ENCODE data around the gene LIX1L. TPM values are rescaled to one million over a fixed set of nuclear protein-coding genes. Genes with fewer than 3 reads are reported as not detected.

The LIX1L gene
- total RNA-seq, 5 donors from 2014 or later (not counting 1 experiment from before 2014, with no cell fraction given), result 43.4 to 74.4 (median 64.2) TPM

DNA sequence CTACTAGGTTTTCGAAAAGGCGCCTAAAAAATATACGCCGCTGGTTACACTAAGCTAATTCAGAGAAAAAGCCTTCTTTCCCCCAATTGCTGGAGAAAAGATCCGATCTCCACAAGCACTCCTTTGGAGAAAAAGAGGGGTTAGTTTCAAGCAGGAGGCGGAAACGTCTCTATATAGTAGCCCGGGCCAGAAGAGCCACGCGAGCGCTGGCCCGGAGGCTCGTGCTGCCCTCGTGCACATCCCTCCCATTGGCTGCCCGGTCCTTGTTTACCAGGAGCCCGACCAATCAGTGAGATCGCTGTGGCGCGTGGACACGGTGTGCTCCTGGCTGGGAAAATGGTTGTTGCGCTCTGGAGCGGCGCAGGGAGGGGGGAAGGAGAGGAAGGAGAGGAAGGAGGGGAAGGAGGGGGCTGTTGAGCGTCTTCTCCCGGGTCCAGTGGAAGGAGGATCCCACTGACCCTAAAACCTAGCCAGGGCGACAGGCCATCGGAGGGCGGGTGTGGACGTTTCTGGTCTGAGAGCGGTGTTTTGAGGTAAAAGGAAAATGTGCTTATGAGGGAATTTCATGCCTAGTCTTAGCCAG is 38.7 kb upstream of the LIX1L start, which contains the start of gene TXNIP:
Gene TXNIP, minus strand, starts transcription at position 147 of the 583 bp plus-strand sequence. CDS start 313 bp downstream, outside the sequence.
- no peaks in the 10 kb centered on the region for H3K27me3 Mint-ChIP-seq
- H3K27me3 ChIP-seq (replicated peaks in 1 of 2; ENCODE audit: control insufficient read depth in 2 of 2, extremely low read depth in 1 of 2, insufficient read depth in 2 of 2, low read length in 1 of 2), result no peaks in the 10 kb centered on the region
- peak within 1 kb of the TSS; percentile 96 to 98 (median 98) for H3K4me3 Mint-ChIP-seq
- peaks cover 47 to 50% of the 10 kb centered on the region in 2 experiments for H3K4me1 ChIP-seq (ENCODE audit: control insufficient read depth in 1 of 2, extremely low read depth in 1 of 2, insufficient read depth in 2 of 2, low read length in 2 of 2)
- CTCF ChIA-PET, result interaction anchor here in 1 of 2 donors (1.0 to 9.6 kb wide), 6 partner anchors 10 to 151 kb away, joined by 3 to 93 read pairs (median 4); partner anchors contain the start of gene NUDT17
- peak within 1 kb of the TSS; percentile 82 for H3K27ac ChIP-seq (ENCODE audit: low read length)
- H3K27ac Mint-ChIP-seq, result peak within 1 kb of the TSS; percentile 98 to 99
- peak within 1 kb of the TSS; percentile 83 to 100 for H3K4me3 ChIP-seq (ENCODE audit: control insufficient read depth in 1 of 2, extremely low read depth in 1 of 2, low read length in 1 of 2)
- H3K4me1 Mint-ChIP-seq, result peaks cover 65 to 71% (median 69%) of the 10 kb centered on the region in 3 donors
- H3K36me3 ChIP-seq (ENCODE audit: control insufficient read depth in 2 of 2, extremely low read depth in 1 of 2, insufficient read depth in 1 of 2, low read length in 1 of 2), result peaks cover 8 to 36% of the 10 kb centered on the region in 2 donors
- no peaks in the 10 kb centered on the region for H3K9me3 Mint-ChIP-seq
- H3K9me3 ChIP-seq, result no peaks in the 10 kb centered on the region
- POLR2A ChIA-PET, result interaction anchor here (0.5 to 2.5 kb wide), 15 partner anchors 9 to 715 kb away, joined by 3 to 15 read pairs (median 4); partner anchors contain the start of genes ANKRD34A (in 2 of the 2), POLR3GL (in 2 of the 2), LIX1L (in 1 of the 2) and RNF115 (in 1 of the 2)
- peak; percentile 82 to 86 (median 82) for ATAC-seq (replicated peaks in 1 of 4)
- peaks cover 47% of the 10 kb centered on the region for H3K36me3 Mint-ChIP-seq
- peak; percentile 77 to 99 (median 94) for DNase-seq
- whole genome bisulfite sequencing (ENCODE audit: insufficient coverage), result 0% methylated on average over 18 of the region's 30 CpGs

DNA sequence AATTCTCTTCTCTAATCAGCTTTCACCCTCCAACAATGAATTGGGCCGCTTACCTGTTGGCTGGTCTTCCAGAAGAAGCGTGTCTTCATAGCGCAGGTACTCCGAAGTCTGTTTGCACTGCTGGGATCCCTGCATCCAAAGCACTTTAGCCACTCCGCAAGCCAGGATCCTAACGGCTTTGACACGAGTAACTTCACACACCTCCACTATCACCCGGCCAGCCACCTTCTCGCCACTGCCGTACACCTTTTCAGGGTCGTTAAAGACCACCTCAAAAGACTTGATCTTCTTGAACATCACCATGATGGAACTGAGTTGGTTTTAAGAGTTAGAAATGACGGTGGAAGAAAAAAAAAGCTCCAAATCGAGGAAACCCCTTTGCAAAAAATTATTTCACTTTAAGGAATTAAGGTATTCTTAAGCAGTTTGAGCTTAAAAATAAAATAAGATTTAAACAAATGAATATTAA is 38.2 kb upstream of the LIX1L start:
- peaks cover 65 to 71% (median 70%) of the 10 kb centered on the region in 3 donors for H3K4me1 Mint-ChIP-seq
- Histone ChIP-seq H3K27ac (ENCODE audit: low read length) (peak overlapping the region; percentile 82), H3K27me3 (replicated peaks in 1 of 2; ENCODE audit: control insufficient read depth in 2 of 2, extremely low read depth in 1 of 2, insufficient read depth in 2 of 2, low read length in 1 of 2) (no peaks in the 10 kb centered on the region), H3K9me3 (no peaks in the 10 kb centered on the region), H3K36me3 (ENCODE audit: control insufficient read depth in 2 of 2, extremely low read depth in 1 of 2, insufficient read depth in 1 of 2, low read length in 1 of 2) (peaks cover 8 to 36% of the 10 kb centered on the region in 2 donors), H3K4me3 (ENCODE audit: control insufficient read depth in 1 of 2, extremely low read depth in 1 of 2, low read length in 1 of 2) (peak overlapping the region; percentile 83 to 100), H3K4me1 (ENCODE audit: control insufficient read depth in 1 of 2, extremely low read depth in 1 of 2, insufficient read depth in 2 of 2, low read length in 2 of 2) (peaks cover 44 to 46% of the 10 kb centered on the region in 2 experiments)
- no peaks in the 10 kb centered on the region for H3K9me3 Mint-ChIP-seq
- ATAC-seq (replicated peaks in 1 of 4), result no peak
- ChIA-PET POLR2A (interaction anchor here (0.5 to 2.5 kb wide), 14 partner anchors 9 to 715 kb away, joined by 3 to 15 read pairs (median 4); partner anchors contain the start of genes ANKRD34A (in 2 of the 2), POLR3GL (in 2 of the 2), LIX1L (in 1 of the 2) and RNF115 (in 1 of the 2)), CTCF (interaction anchor here in 1 of 2 donors (1.0 to 9.6 kb wide), 5 partner anchors 10 to 151 kb away, joined by 3 to 93 read pairs (median 4); partner anchors contain the start of gene NUDT17)
- H3K36me3 Mint-ChIP-seq, result peaks cover 48% of the 10 kb centered on the region
- peak overlapping the region; percentile 98 to 99 for H3K27ac Mint-ChIP-seq
- peak overlapping the region; percentile 96 to 98 (median 98) for H3K4me3 Mint-ChIP-seq
- no peaks in the 10 kb centered on the region for H3K27me3 Mint-ChIP-seq
- WGBS (ENCODE audit: insufficient coverage), result 0% methylated on average over 1 of the region's 13 CpGs
- DNase-seq, result no peak

DNA sequence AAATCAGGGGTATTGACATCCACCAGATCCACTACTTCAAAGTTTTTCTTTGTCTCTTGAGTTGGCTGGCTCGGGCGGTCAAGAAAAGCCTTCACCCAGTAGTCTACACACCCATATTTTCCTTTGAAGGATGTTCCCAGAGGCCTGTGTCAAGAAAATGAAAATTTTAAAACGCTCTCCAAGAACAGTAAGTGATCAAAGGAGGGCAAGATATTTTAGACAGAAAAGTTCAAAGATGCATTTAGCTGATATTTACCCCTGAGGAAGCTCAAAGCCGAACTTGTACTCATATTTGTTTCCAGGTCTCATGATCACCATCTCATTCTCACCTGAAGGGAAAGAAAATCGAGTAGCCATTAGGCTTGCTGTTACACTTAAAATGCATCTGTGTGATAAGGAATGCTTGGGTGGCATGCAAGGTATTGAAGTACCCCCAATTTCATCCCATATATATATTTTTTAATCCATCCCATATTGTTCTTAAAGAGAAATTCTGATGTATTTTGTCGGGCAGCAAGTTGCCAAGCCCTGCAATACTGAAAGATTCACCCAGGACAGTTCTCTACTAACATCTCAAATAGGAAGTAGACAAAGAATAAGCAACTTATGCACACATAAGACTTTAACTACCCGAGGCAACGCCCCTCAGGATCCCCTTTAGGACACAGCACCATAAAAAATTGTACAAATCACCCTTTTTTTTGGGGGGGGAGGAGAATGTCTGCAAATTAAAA is 37.5 kb upstream of the LIX1L start:
- no peaks in the 10 kb centered on the region for H3K27me3 Mint-ChIP-seq
- WGBS (ENCODE audit: insufficient coverage), result no CpG with 5 or more reads among the region's 8 CpGs
- peaks cover 8 to 36% of the 10 kb centered on the region in 2 donors for H3K36me3 ChIP-seq (ENCODE audit: control insufficient read depth in 2 of 2, extremely low read depth in 1 of 2, insufficient read depth in 1 of 2, low read length in 1 of 2)
- peak overlapping the region; percentile 82 for H3K27ac ChIP-seq (ENCODE audit: low read length)
- peaks cover 48% of the 10 kb centered on the region for H3K36me3 Mint-ChIP-seq
- no peak for ATAC-seq (replicated peaks in 1 of 4)
- H3K9me3 Mint-ChIP-seq, result no peaks in the 10 kb centered on the region
- H3K4me3 ChIP-seq (ENCODE audit: control insufficient read depth in 1 of 2, extremely low read depth in 1 of 2, low read length in 1 of 2), result peak overlapping the region; percentile 83 to 100
- H3K4me1 ChIP-seq (ENCODE audit: control insufficient read depth in 1 of 2, extremely low read depth in 1 of 2, insufficient read depth in 2 of 2, low read length in 2 of 2), result peaks cover 41 to 43% of the 10 kb centered on the region in 2 experiments
- H3K4me3 Mint-ChIP-seq, result peak overlapping the region; percentile 96 to 98 (median 98)
- no peak for DNase-seq
- ChIA-PET CTCF (interaction anchor here in 1 of 2 donors (1.7 to 9.6 kb wide), 3 partner anchors 12 to 17 kb away, joined by 6 to 93 read pairs (median 13); no protein-coding TSS in a partner anchor), POLR2A (interaction anchor here in 1 of 2 donors (0.5 to 2.5 kb wide), 4 partner anchors 12 to 33 kb away, joined by 3 to 15 read pairs (median 10); no protein-coding TSS in a partner anchor)
- H3K4me1 Mint-ChIP-seq, result peaks cover 68 to 78% (median 73%) of the 10 kb centered on the region in 3 donors
- peak overlapping the region; percentile 98 to 99 for H3K27ac Mint-ChIP-seq
- H3K27me3 ChIP-seq (replicated peaks in 1 of 2; ENCODE audit: control insufficient read depth in 2 of 2, extremely low read depth in 1 of 2, insufficient read depth in 2 of 2, low read length in 1 of 2), result no peaks in the 10 kb centered on the region
- H3K9me3 ChIP-seq, result no peaks in the 10 kb centered on the region

DNA sequence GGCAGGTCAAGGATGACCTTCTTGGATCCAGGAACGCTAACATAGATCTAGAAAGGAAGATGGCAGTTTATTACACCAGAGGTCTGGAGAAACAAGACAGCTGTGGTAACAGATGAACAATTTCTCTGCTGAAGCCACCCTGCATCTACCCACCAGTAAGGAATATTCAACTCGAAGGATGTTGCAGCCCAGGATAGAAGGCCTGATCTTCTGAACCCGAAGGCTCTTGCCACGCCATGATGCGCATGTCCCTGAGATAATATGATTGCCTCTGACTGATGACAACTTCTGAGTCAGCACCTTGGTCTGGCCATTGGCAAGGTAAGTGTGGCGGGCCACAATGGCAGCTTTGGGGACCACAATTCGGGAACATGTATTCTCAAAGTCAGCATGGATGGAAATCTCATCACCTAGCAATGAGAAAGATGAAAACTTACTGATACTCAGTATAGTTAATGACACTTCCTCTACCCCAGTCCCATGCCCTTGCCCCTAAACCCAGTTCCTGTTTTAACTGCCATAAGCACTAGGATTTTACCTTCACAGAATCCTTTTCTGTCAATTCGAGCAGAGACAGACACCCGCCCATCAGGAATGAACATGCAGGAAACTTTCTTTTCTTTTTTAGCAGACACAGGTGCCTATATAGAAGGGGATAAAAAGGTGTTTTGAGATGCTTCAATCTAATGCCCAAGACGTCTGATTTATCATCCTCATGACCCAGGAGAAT is 36.7 kb upstream of the LIX1L start:
- peak overlapping the region; percentile 98 to 99 for H3K27ac Mint-ChIP-seq
- 17% methylated on average over 7 of the region's 10 CpGs for WGBS (ENCODE audit: insufficient coverage)
- peaks cover 63 to 74% (median 70%) of the 10 kb centered on the region in 3 donors for H3K4me1 Mint-ChIP-seq
- DNase-seq, result peak in 1 of 35 experiments; percentile 42
- Histone ChIP-seq H3K9me3 (no peaks in the 10 kb centered on the region), H3K4me3 (ENCODE audit: control insufficient read depth in 1 of 2, extremely low read depth in 1 of 2, low read length in 1 of 2) (peak overlapping the region; percentile 83 to 100), H3K4me1 (ENCODE audit: control insufficient read depth in 1 of 2, extremely low read depth in 1 of 2, insufficient read depth in 2 of 2, low read length in 2 of 2) (peaks cover 35 to 37% of the 10 kb centered on the region in 2 experiments), H3K36me3 (ENCODE audit: control insufficient read depth in 2 of 2, extremely low read depth in 1 of 2, insufficient read depth in 1 of 2, low read length in 1 of 2) (peaks cover 8 to 36% of the 10 kb centered on the region in 2 donors), H3K27me3 (replicated peaks in 1 of 2; ENCODE audit: control insufficient read depth in 2 of 2, extremely low read depth in 1 of 2, insufficient read depth in 2 of 2, low read length in 1 of 2) (no peaks in the 10 kb centered on the region), H3K27ac (ENCODE audit: low read length) (peak overlapping the region; percentile 82)
- ChIA-PET CTCF (interaction anchor here in 1 of 2 donors (0.6 to 9.6 kb wide), 4 partner anchors 12 to 205 kb away, joined by 3 to 93 read pairs (median 4); no protein-coding TSS in a partner anchor), POLR2A (interaction anchor here (0.5 to 2.5 kb wide), 5 partner anchors 12 to 36 kb away, joined by 3 to 15 read pairs (median 10); no protein-coding TSS in a partner anchor)
- peaks cover 48% of the 10 kb centered on the region for H3K36me3 Mint-ChIP-seq
- ATAC-seq (replicated peaks in 1 of 4), result no peak
- H3K4me3 Mint-ChIP-seq, result peak overlapping the region; percentile 96 to 98 (median 98)
- no peaks in the 10 kb centered on the region for H3K9me3 Mint-ChIP-seq
- H3K27me3 Mint-ChIP-seq, result no peaks in the 10 kb centered on the region

DNA sequence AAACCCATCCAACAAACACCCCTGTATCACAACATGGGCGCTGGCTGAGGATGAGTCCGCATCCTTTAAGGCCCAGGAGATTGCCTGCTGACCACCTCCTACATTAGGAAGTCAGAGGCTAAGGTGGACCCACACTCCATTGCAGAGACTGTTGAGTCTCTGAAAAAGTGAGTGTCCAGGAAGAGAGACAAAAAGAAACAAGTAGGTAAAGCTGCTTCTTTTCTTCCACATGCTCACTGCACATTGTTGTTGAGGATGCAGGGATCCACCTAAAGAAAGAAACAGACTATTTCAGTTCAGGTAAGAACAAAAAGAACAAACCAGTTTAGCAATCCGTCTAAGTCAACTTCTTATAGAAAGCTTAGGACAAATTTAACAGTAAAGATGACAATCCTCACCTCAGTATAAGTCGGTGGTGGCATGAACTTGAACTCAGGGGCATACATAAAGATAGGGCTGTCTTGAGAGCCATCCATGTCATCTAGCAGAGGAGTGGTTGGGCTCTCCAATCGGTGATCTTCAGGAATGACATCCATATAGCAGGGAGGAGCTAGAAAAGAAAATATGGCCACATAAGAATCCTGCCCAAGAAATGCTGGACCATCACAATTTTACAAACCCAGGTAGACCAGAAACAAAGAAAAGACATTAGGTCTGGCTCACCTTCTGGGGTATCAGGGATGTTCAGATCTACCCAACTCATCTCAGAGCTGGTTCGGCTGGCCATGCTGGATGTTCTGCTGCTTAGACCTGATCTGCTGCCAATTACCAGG is 36.0 kb upstream of the LIX1L start:
- peak overlapping the region; percentile 83 to 100 for H3K4me3 ChIP-seq (ENCODE audit: control insufficient read depth in 1 of 2, extremely low read depth in 1 of 2, low read length in 1 of 2)
- ATAC-seq (replicated peaks in 1 of 4) (no peak), DNase-seq (no peak)
- H3K36me3 ChIP-seq (ENCODE audit: control insufficient read depth in 2 of 2, extremely low read depth in 1 of 2, insufficient read depth in 1 of 2, low read length in 1 of 2), result peaks cover 8 to 36% of the 10 kb centered on the region in 2 donors
- peaks cover 28 to 35% of the 10 kb centered on the region in 2 experiments for H3K4me1 ChIP-seq (ENCODE audit: control insufficient read depth in 1 of 2, extremely low read depth in 1 of 2, insufficient read depth in 2 of 2, low read length in 2 of 2)
- H3K27me3 ChIP-seq (replicated peaks in 1 of 2; ENCODE audit: control insufficient read depth in 2 of 2, extremely low read depth in 1 of 2, insufficient read depth in 2 of 2, low read length in 1 of 2), result no peaks in the 10 kb centered on the region
- H3K27ac Mint-ChIP-seq, result peak overlapping the region; percentile 98 to 99
- peak overlapping the region; percentile 82 for H3K27ac ChIP-seq (ENCODE audit: low read length)
- H3K36me3 Mint-ChIP-seq, result peaks cover 48% of the 10 kb centered on the region
- WGBS (ENCODE audit: insufficient coverage), result no CpG with 5 or more reads among the region's 6 CpGs
- POLR2A ChIA-PET, result interaction anchor here in 1 of 2 donors (0.6 to 1.3 kb wide), 2 partner anchors 14 to 36 kb away, joined by 4 to 10 read pairs; no protein-coding TSS in a partner anchor
- H3K9me3 ChIP-seq, result no peaks in the 10 kb centered on the region
- peaks cover 60 to 70% (median 68%) of the 10 kb centered on the region in 3 donors for H3K4me1 Mint-ChIP-seq
- H3K4me3 Mint-ChIP-seq, result peak overlapping the region; percentile 96 to 98 (median 98)
- no peaks in the 10 kb centered on the region for H3K9me3 Mint-ChIP-seq
- CTCF ChIA-PET, result interaction anchor here in 1 of 2 donors (1.1 to 9.6 kb wide), 3 partner anchors 12 to 15 kb away, joined by 3 to 93 read pairs (median 6); no protein-coding TSS in a partner anchor
- H3K27me3 Mint-ChIP-seq, result no peaks in the 10 kb centered on the region
